Activated naive CD8-positive, alpha-beta T cell treated with anti-CD3 and anti-CD28 coated beads, Interleukin-2, amount 50 U/mL, for 24 hours (primary cell): ENCODE data around the gene NEGR1.

Experiments
- ATAC-seq: fragments of 150-1000 bp; cut with Tn5 transposase; one replicate; pipeline ENCODE4 v1.10.0; 2021
- DNase-seq: peaks from one replicate; pipeline ENCODE4 v3.0.0; 2021
- H3K27ac Mint-ChIP-seq: one replicate; pipeline ENCODE4 v1.8.0; 2021; ENCODE audit warnings: mild to moderate bottlenecking, mixed read lengths
- H3K27me3 Mint-ChIP-seq: one replicate; pipeline ENCODE4 v1.8.0; 2021; ENCODE audit warnings: mixed read lengths
- H3K36me3 Mint-ChIP-seq: one replicate; pipeline ENCODE4 v1.8.0; 2021; ENCODE audit warnings: low read depth, mixed read lengths
- H3K4me1 Mint-ChIP-seq: one replicate; pipeline ENCODE4 v1.8.0; 2021; ENCODE audit warnings: mixed read lengths
- H3K4me3 Mint-ChIP-seq: one replicate; pipeline ENCODE4 v1.8.0; 2021; ENCODE audit warnings: mild to moderate bottlenecking, moderate library complexity, mixed read lengths
- H3K9me3 Mint-ChIP-seq: one replicate; pipeline ENCODE4 v1.8.0; 2021; ENCODE audit warnings: mixed read lengths

The NEGR1 gene

DNA sequence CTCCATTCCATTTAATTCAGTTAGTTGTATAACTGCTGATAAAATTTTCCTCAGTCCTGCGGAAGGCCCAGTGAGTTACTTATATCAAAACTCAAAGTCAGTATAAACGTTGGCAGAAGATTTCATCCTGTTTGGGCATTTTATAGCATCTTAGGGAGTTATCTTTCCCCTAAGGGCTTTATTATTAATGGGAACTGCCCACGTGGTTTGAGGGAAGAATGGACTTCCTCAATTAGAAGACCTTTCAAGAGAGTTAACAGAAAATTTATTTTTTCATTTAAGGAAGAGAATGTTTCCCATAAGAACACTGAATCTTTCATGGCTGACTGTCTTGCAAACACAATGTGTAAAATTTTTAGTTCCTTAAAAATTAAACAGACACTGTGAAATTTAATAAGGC lies 400.1 kb downstream of the NEGR1 start:
- Mint-ChIP-seq H3K4me3 (no peak overlapping the region), H3K27ac (no peak overlapping the region), H3K36me3 (no peaks in the 10 kb centered on the region), H3K27me3 (no peaks in the 10 kb centered on the region), H3K9me3 (no peaks in the 10 kb centered on the region), H3K4me1 (peaks cover 3% of the 10 kb centered on the region)
- no peak for ATAC-seq
- DNase-seq: no peak

GRCh38 chr1:71881611-71882010 lies 400.7 kb downstream of the NEGR1 start:
- Mint-ChIP-seq H3K4me1 (peaks cover 3% of the 10 kb centered on the region), H3K9me3 (no peaks in the 10 kb centered on the region), H3K27ac (no peak overlapping the region), H3K27me3 (no peaks in the 10 kb centered on the region), H3K4me3 (no peak overlapping the region), H3K36me3 (no peaks in the 10 kb centered on the region)
- ATAC-seq: no peak
- DNase-seq: no peak

- DNase-seq (no peak), ATAC-seq (no peak)
- no peak overlapping the region for H3K27ac Mint-ChIP-seq
- no peaks in the 10 kb centered on the region for H3K4me1 Mint-ChIP-seq
- H3K4me3 Mint-ChIP-seq: no peak overlapping the region
- H3K9me3 Mint-ChIP-seq: no peaks in the 10 kb centered on the region
- H3K27me3 Mint-ChIP-seq: no peaks in the 10 kb centered on the region
- no peaks in the 10 kb centered on the region for H3K36me3 Mint-ChIP-seq
Measured at GRCh38 chr1:71869326-71869725, 413.0 kb downstream of the NEGR1 start.

GRCh38 chr1:71862756-71863155 lies 419.6 kb downstream of the NEGR1 start:
- H3K9me3 Mint-ChIP-seq: peaks cover 18% of the 10 kb centered on the region
- no peaks in the 10 kb centered on the region for H3K27me3 Mint-ChIP-seq
- no peak for DNase-seq
- H3K4me3 Mint-ChIP-seq: no peak overlapping the region
- no peak for ATAC-seq
- H3K27ac Mint-ChIP-seq: no peak overlapping the region
- no peaks in the 10 kb centered on the region for H3K36me3 Mint-ChIP-seq
- H3K4me1 Mint-ChIP-seq: no peaks in the 10 kb centered on the region

DNA sequence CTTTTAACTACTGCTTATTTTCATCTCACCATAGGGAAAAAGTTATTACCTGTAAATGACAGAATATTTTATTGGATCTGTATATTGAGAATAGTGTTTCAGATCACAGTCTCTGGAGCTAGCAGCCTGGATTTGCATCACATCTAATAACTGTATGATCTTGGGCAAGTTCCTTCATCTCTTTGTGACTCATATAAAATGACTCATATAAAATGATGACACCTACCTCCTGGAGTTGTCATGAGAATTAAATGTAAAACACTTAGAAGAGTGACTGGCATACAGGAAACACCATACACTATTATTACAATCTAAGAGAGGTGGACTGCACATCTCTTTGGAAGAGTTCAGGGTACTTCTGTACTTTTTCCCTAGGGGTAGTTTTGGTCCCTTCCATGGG lies 421.3 kb downstream of the NEGR1 start:
- Mint-ChIP-seq H3K4me3 (no peak overlapping the region), H3K36me3 (no peaks in the 10 kb centered on the region), H3K27ac (no peak overlapping the region), H3K4me1 (no peaks in the 10 kb centered on the region), H3K27me3 (no peaks in the 10 kb centered on the region), H3K9me3 (peaks cover 18% of the 10 kb centered on the region)
- DNase-seq (no peak), ATAC-seq (peak; percentile 59)

GRCh38 chr1:71859806-71860205 lies 422.5 kb downstream of the NEGR1 start:
- Mint-ChIP-seq H3K27me3 (no peaks in the 10 kb centered on the region), H3K27ac (no peak overlapping the region), H3K9me3 (peaks cover 18% of the 10 kb centered on the region), H3K4me3 (no peak overlapping the region), H3K4me1 (no peaks in the 10 kb centered on the region), H3K36me3 (no peaks in the 10 kb centered on the region)
- ATAC-seq: no peak
- no peak for DNase-seq

DNA sequence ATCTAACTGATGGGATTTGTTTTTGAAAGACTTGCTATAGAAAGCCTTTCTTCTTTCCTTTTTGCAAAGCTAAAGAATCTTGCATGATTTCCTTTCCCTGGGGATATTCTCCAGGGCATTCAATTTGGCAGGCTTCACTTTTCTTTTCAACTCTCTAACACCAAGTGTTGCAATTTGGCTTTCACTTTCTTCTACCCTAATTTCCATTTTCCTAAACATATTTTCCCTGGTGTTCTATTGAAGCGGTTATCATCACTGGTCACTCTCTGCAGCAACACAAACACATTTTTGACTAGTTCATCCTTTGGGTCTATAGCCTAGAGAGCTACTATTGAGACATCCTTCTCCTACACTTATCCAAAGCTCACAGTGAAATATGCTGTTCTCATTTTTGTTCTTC lies 424.5 kb downstream of the NEGR1 start:
- Mint-ChIP-seq H3K36me3 (no peaks in the 10 kb centered on the region), H3K4me3 (no peak overlapping the region), H3K4me1 (no peaks in the 10 kb centered on the region), H3K9me3 (peaks cover 18% of the 10 kb centered on the region), H3K27ac (no peak overlapping the region), H3K27me3 (no peaks in the 10 kb centered on the region)
- ATAC-seq (no peak), DNase-seq (no peak)

GRCh38 chr1:71853360-71853759 lies 429.0 kb downstream of the NEGR1 start:
- Mint-ChIP-seq H3K27me3 (no peaks in the 10 kb centered on the region), H3K27ac (no peak overlapping the region), H3K4me1 (no peaks in the 10 kb centered on the region), H3K36me3 (no peaks in the 10 kb centered on the region), H3K9me3 (no peaks in the 10 kb centered on the region), H3K4me3 (no peak overlapping the region)
- no peak for ATAC-seq
- DNase-seq: no peak

DNA sequence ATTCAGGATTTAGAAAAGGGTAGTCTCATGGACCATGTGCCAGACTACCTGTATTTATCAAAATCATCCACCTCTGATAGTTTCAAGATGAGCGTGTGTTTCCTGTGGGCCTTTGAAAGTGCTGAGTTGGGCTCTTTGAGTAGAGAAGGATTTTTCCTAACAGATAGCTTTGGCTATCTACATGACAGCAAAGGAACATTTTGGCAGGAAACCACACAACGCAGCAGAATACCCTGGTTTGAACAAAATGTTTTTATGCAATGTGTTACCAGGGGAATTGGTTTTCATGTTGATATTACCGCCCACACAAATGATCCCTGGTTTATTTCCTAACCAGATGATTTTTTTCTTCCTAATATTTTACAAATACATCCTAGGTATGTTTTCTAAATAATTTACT lies 431.4 kb downstream of the NEGR1 start:
- DNase-seq (no peak), ATAC-seq (no peak)
- Mint-ChIP-seq H3K27ac (no peak overlapping the region), H3K4me3 (no peak overlapping the region), H3K36me3 (no peaks in the 10 kb centered on the region), H3K27me3 (no peaks in the 10 kb centered on the region), H3K9me3 (peaks cover 7% of the 10 kb centered on the region), H3K4me1 (no peaks in the 10 kb centered on the region)

GRCh38 chr1:71850515-71850914 lies 431.8 kb downstream of the NEGR1 start:
- ATAC-seq (no peak), DNase-seq (no peak)
- Mint-ChIP-seq H3K4me1 (no peaks in the 10 kb centered on the region), H3K9me3 (peaks cover 7% of the 10 kb centered on the region), H3K36me3 (no peaks in the 10 kb centered on the region), H3K27ac (no peak overlapping the region), H3K27me3 (no peaks in the 10 kb centered on the region), H3K4me3 (no peak overlapping the region)

DNA sequence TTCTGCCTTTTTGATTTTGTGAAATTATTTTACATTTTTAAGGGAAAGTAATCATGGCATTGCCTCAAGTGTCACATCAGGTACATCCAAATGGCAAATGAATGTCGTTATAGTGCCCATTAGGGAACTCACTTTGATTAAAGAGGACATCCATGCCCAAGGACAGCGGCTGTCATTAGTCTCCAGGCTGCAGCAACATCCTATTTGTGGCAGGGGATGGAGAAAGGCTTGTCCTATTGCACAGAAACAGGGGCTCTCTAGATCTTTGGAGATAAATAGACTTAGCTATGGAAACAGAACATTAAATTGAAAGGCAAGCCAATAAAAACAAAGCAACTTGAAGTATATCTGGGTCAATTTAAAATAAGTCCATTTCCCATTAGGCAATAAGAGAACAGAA lies 439.3 kb downstream of the NEGR1 start:
- Mint-ChIP-seq H3K27me3 (no peaks in the 10 kb centered on the region), H3K36me3 (no peaks in the 10 kb centered on the region), H3K4me1 (no peaks in the 10 kb centered on the region), H3K4me3 (no peak overlapping the region), H3K27ac (no peak overlapping the region), H3K9me3 (peaks cover 7% of the 10 kb centered on the region)
- ATAC-seq: no peak
- DNase-seq: no peak

DNA sequence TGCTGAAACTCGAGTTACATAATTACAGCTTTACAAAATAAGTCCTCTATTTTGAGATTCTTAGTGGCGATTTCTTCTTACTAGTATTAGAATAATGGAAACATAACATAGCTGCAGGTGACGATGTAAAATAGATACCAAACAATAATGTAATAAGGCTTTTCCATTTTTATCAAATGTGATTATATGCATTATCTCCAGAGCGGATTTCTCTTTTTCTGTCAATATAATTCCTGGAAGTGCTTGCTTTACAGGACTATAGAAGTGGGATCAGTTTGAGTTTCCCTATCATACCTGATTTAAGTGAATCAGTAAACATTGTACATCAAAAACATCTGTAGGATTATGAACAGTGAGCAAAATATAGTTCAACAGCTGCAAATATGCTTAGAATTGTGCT lies 442.5 kb downstream of the NEGR1 start:
- no peak for ATAC-seq
- Mint-ChIP-seq H3K27ac (no peak overlapping the region), H3K4me1 (no peaks in the 10 kb centered on the region), H3K36me3 (no peaks in the 10 kb centered on the region), H3K9me3 (no peaks in the 10 kb centered on the region), H3K4me3 (no peak overlapping the region), H3K27me3 (no peaks in the 10 kb centered on the region)
- DNase-seq: no peak

DNA sequence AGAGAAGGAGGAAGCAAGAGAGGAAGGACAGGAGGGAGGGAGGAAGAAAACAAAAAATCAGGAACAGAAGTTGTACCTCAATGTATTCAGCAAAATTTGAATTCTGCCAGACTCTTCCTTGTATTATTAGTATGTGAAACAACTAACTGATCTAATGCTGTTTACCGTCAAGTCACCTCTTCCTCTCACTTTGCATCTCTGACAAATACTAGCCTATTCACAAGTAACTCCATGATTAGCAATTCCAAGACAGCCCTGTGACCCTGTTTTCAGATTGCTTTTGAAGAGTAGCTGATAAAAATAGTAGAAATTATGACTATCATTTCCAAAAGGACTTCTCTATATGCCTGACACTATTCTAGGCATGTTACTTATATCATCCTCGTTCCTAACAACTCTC lies 445.4 kb downstream of the NEGR1 start:
- Mint-ChIP-seq H3K36me3 (no peaks in the 10 kb centered on the region), H3K9me3 (no peaks in the 10 kb centered on the region), H3K4me3 (no peak overlapping the region), H3K4me1 (no peaks in the 10 kb centered on the region), H3K27ac (no peak overlapping the region), H3K27me3 (no peaks in the 10 kb centered on the region)
- ATAC-seq (no peak), DNase-seq (no peak)

DNA sequence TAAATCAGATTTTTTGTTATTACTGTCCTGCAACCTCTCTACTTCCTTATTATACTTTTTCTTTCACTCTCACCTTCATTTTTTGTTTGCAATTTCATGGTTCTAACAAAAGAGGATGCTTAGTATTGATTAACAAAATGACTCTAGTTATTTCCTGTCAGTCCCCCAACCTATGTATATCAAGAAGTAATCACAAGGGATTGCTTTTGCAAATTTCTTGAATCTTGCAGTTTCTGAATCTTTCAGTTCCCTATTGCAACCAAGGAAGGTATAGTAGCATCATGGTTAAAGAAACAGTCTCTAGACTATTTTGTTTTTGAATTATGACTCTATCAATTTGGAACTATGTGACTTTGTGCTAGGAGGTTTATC lies 446.9 kb downstream of the NEGR1 start:
- no peak for ATAC-seq
- no peaks in the 10 kb centered on the region for H3K27me3 Mint-ChIP-seq
- no peak overlapping the region for H3K27ac Mint-ChIP-seq
- DNase-seq: no peak
- H3K9me3 Mint-ChIP-seq: no peaks in the 10 kb centered on the region
- H3K4me1 Mint-ChIP-seq: no peaks in the 10 kb centered on the region
- H3K36me3 Mint-ChIP-seq: no peaks in the 10 kb centered on the region
- no peak overlapping the region for H3K4me3 Mint-ChIP-seq

DNA sequence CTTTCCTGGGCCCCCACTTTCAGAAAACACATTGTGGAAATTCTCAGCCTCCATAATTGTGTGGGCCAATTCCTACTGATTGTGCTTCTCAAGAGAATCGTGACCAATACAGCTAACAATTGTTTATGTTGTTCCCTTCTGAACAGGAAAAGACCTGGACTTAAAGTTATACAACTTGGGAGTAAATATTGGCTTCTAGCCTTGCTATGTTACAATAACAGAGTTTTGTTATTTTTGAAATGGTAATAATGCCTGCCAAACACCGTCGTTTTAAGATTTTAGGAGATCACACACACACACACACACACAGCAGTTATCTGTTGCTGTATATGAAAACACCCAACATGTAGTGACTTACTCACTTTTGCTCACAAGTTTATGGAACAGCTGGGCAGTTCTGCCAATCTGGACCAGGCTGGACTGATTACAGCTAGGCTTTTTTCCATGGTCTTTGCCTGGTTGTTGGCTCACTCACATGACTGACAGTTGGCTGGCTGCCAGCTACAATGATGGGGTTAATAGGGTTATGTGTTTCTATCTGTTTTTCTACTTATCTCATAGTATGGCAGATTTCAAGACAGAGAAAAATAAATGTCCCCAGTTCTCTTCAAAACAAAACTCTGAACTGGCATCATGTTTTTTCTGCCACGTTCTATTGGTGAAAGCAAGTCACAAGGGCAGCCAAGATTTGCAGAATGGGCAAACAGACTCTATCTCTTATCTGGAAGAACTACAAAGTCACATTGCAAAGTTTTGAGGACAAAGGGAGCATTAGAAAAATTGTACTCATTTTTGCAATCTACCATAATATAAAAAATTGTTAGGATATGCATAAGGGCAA lies 447.5 kb downstream of the NEGR1 start:
- Mint-ChIP-seq H3K9me3 (peaks cover 1% of the 10 kb centered on the region), H3K27me3 (no peaks in the 10 kb centered on the region), H3K27ac (no peak overlapping the region), H3K4me3 (no peak overlapping the region), H3K36me3 (no peaks in the 10 kb centered on the region), H3K4me1 (no peaks in the 10 kb centered on the region)
- no peak for ATAC-seq
- no peak for DNase-seq

DNA sequence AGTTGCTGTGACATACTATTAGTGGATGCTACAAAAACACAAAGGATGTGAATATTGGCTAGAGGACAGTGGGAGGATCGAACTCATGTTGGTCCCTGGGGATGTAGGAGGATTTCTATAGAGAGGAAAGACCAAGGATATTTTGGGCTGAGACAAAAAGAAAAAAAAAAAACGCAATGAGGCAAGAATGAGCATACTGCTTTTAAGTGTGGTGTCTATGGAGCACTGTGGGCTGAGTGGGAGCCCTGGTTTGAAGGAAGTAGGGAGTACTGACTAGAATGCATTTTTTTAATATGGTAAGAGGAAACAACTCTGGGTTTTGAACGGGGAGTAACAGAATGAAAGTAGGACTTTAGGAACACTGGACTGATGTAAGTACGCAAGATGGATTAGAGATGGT lies 450.7 kb downstream of the NEGR1 start:
- Mint-ChIP-seq H3K27ac (no peak overlapping the region), H3K4me3 (no peak overlapping the region), H3K9me3 (peaks cover 6% of the 10 kb centered on the region), H3K36me3 (no peaks in the 10 kb centered on the region), H3K4me1 (no peaks in the 10 kb centered on the region), H3K27me3 (no peaks in the 10 kb centered on the region)
- ATAC-seq (no peak), DNase-seq (no peak)
